GM19193 (cell line): ENCODE data around the gene ETF1.

ENCODE experiments used
- POLR2A ChIP-seq: IDR thresholded peaks from 4 replicates; pipeline ENCODE4 v1.6.1; 2011; ENCODE audit not compliant: insufficient read depth, insufficient read length; ENCODE audit errors: extremely low read depth

ETF1 gene

DNA sequence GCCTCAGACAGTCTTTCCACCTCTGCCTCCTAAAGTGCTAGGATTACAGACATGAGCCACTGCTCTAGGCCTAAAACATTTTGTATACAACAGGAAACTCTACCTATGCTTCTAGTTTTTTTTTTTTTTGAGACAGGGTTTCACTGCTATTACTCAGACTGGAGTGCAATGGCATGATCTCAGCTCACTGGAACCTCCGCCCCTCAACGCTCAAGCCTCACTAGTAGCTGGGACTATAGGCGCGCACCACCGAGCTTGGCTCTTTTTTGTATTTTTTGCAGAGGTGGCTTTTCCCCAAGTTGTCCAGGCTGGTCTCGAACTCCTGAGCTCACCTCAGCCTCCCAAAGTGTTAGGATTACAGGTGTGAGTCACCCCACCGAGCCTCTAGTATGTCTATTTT, 26.7 kb upstream of the ETF1 start:
- TF ChIP-seq POLR2A, result no peak

DNA sequence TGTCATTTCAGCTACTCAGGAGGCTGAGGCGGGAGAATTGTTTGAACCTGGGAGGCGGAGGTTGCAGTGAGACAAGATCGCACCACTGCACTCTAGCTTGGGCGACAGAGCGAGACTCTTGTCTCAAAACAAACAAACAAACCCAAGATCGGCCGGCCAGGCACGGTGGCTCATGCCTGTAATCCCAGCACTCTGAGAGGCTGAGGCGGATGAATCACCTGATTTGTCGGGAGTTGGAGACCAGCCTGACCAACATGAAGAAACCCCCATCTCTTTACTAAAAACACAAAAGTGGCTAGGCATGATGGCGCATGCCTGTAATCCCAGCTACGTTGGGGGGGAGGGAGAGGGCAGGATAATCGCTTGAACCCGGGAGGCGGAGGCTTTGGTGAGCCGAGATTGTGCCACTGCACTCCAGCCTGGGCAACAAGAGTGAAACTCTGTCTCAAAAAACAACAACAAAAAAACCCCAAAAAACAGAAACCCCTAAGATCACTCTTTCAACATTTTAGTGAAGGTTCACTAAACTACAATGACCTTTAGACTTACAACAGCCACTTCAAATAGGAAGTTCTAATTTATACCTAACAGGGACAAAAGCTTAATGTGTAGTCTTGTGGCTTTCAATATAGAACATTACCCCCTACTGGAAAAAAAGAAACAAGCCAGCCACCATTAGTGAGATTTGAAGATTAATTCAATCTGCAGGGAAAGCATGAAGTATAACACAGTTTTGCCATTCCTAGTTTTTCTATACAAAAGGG, 25.2 kb upstream of the ETF1 start:
- no peak for TF ChIP-seq POLR2A

DNA sequence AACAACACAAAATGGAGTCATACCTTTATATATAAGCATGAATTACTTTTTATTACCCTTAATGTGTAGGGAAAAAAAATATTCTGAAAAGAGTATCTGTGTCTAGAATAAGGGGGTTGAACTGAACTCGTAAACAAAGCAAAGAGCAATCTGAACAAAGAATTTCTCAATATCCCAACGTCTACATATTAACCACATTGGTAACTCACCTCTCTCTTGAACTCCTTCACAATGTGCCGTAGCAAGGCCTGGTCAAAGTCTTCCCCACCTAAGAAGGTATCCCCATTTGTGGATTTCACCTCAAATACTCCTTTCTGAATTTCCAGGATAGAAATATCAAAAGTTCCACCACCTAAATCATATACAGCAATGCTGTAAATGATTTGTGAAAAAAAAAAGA, 23.8 kb upstream of the ETF1 start:
- TF ChIP-seq POLR2A, result no peak

DNA sequence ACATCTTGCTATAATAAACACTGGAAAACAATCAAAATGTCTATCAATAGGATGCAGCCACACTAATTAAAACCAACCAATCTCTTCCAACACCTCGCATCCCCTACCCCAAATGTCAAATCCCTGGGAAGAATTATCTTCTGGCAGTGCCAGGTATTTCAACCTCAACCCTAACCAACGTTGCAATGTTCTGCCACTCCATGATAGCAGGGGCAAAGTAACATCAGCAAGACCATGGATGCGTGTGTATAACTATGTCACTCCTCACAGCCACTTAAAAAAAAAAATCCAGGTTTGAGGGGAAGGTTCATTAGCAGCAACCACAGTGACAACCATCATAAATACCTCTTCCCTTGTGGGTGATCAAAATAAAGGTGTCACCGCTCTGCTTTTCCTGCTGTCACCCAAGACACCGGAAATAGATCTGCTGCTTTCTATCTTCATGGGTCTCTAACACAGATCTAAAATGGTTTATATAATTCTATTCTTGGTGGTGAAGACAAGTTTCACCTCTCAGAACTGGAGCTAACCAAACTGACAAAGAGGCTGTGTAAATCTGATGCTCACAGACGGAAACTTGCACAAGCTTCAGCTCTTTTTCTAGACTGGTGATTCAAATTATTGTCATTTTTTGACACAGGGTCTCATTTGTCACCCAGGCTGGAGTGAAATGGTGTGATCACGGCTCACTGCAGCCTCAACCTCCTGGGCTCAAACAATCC, 22.2 kb upstream of the ETF1 start:
- no peak for TF ChIP-seq POLR2A

DNA sequence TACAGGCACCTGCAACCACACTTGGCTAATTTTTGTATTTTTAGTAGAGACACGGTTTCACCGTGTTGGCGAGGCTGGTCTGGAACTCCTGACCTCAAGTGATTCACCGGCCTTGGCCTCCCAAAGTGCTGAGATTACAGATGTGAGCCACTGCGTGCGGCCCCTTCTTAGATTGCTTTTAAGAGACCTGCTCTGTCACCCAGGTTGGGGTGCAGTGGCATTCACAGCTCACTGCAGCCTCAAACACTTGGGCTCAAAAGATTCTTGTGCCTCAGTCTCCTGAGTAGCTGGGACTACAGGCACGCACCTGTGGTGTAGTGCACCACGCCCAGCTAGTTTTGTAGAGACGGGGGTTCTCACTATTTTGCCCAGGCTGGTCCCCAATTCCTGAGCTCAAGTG, 21.2 kb upstream of the ETF1 start:
- no peak for TF ChIP-seq POLR2A

DNA sequence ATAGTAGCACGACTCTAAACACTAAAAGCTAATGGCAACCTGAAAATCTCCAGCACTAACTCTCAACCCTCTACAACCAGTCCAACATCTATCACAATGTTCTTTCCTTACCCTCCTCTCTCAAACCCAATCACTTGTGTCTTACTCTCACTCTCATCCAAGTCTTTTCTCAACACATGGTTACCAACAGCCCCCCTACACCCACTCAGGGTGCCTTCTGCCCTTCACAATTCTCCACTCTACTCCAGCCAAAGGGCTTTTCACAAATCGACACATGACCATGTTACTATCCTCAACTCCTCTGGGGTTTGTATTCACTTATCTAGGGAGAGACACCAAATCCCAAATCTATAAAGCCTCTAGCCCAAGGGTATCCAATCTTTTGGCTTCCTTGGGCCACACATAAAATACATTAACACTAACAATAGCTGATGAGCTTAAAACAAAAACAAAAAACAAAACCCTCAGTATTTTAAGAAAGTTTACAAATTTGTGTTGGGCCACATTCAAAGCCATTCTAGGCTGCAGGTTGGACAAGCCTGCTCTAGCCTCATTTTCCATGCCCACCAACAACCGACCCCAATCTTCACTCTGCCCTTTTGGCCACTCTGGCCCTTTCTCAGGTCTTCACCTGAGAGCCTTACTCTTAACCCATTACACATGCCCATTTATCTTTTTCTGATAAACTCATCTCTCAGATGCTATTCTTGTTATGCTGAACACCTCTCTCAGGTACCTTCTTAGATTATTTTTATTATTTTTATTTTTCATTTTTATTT, 20.5 kb upstream of the ETF1 start:
- TF ChIP-seq POLR2A, result no peak

DNA sequence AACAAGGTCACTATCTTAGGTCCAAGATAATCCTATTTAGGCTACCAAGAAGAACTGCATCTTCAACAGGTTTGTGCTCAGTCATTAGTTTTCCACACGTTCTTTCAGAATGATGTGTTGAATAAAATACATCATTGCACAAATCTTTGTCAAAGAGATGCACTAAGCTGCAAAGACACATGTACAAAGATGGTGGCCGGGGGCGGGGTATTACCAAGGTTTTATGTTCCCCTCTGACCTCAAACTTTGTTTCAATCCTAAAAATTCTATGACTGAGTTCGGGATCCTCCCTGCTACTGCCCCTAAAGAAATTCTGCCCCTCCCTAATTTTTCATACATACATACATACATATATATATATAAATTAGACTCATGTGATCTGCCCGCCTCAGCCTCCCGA, 17.9 kb upstream of the ETF1 start:
- no peak for TF ChIP-seq POLR2A

DNA sequence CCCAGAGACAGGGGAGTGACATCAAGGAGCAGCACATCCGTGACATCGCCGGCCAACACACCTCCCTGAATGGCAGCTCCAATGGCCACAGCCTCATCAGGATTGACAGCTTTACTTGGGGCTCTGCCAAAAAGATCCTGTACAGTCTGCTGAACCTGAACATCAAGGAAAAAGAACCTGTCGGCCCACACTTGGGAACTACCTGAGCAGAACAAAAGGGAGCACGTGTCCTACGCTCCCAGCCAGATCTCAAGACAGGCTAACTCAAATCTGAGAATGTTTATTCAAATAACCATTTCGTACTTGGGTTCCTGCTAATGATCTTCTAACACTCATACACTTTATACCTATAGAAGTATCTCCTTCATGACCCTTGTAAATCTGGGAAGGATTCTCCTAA, 16.9 kb upstream of the ETF1 start:
- TF ChIP-seq POLR2A, result no peak

DNA sequence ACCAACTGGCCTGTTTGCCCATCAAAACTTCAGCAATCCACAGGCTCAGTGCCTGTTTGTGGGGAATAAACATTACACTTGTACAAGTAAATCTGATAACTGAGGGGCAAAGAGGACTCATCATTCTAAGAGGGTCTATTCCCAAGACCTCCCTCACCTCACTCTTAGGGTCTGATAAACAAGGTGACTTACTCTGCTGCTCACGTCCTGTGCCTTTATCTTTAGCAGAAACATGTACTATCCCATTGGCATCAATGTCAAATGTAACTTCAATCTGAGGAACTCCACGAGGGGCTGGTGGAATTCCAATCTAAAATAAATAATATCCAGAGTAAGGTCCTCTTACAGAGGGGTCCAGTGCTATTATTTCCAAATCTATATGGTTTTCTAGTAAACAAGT, 14.6 kb upstream of the ETF1 start:
- no peak for TF ChIP-seq POLR2A

DNA sequence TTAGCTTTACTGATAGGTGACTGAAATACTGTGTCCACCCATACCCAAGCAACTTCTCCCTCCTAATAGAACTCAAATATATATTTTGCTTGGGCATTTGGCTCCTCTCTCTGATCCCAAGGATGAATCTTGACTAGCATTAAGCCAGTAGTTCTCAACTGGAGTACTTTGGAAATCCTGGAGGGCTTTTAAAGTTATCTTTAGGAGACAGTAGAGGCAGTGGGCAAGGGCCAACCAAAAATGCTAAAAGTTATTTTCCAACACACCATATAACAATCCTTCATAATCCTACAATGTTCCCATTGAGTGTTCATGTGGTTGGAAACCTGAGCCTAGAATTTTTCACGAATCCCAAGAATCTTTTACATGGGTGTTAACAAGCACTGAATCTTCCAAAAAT, 11.1 kb upstream of the ETF1 start:
- TF ChIP-seq POLR2A, result no peak

DNA sequence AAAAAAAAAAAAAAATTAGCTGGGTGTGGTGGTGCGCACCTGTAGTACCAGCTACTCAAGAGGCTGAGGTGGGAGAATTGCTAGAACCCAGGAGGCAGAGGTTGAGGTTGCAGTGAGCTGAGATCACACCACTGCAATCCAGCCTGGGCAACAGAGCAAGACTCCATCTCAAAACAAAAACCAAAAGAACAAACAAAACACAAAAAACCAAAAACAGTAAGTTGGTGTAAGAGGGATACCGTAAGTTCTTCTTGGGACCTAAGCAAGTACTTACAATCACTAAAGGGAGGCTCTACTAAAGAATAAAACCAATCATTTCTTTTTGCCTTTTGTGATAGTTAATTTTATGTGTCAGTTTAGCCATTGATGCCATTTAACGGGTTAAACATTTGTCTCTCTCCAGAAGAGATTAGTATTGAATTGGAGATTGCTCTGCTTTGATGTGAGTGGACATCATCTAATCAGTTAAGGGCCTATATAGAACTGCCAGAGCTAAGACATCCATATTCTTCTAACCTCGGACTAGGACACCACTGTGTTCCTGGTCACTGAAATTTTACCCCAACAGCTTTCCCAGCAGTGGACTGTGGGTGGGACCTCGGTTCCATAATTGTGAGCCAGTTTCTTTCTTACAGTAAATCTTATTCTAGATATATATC, 10.5 kb upstream of the ETF1 start:
- TF ChIP-seq POLR2A, result no peak

DNA sequence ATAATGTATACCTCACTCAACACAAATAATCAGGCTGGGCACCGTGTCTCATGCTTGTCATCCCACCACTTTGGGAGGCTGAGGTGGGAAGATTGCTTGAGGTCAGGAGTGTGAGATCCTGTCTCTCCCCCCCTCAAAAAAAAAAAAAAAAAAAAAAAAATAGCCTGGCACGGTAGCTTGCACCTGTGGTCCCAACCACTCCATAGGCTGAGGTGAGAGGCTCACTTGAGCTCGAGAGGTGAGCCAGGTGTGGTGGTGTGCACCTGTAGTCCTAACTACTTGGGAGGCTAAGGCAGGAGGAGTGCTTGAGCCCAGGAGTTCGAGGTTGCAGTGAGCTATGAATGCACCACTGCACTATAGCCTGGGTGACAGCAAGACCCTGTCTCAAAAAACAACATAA, 9.6 kb upstream of the ETF1 start:
- no peak for TF ChIP-seq POLR2A

DNA sequence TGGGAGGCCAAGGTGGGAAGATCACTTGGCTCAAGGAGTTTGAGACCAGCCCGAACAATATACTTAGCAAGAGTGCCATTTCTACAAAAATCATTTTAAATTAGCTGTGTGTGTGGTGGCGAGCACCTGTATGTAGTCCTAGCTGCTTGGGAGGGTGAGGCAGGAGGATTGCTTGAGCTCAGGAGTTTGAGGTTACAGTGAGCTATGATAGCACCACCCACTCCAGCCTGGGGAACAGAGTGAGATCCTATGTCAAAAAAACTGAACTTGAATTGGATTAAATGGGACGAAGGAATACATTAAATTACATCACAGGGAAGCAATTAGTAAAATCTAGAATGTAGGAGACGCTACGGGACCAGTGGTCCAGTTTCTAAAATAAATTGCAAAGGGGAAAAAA, 6.4 kb upstream of the ETF1 start:
- no peak for TF ChIP-seq POLR2A

DNA sequence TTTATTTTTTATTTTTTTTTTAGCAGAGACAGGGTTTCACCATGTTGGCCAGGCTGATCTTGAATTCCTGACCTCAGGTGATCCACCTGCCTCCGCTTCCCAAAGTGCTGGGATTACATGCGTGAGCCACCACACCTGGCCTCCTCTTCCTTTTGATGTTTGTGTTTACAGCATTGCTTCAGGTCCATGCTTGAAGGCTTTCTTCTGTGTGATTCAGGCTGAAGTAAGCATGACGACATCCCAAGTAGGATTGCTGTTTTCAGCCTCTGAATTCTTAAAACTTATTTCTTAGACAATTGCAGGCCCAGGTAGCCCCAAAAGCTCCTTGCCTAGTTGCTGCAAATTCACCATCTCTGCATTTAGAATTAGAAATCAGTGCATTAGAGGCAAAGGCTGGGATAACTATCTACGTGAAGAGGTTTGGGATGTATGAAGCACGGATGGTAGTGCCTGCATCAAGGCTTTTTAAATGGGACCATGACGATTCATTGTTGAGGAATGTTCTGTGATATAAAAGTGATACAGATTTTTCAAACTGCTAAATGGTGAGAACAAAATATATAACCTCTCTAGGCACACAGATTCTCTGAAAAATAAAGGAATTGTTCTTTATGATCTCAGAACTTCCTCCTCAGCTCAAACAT, 3.0 kb upstream of the ETF1 start:
- no peak for TF ChIP-seq POLR2A
